ENCODE measurements around the gene CHPF.

- TF ChIP-seq CTCF (IDR thresholded peaks at IDR 0.05) = no peak
- no peak for TF ChIP-seq EZH2 (IDR thresholded peaks at IDR 0.05; ENCODE audit: borderline replicate concordance, insufficient read depth, low read depth, low read length, poor library complexity, severe bottlenecking)
Measured at GRCh38 chr2:219543596-219544358, at the start of gene CHPF, which contains the start of gene TMEM198.

All from B cell (primary cell).